HG03095 (cell line): ENCODE measurements around the gene DCAF6.

Experiments used
- ATAC-seq: cut with Tn5 transposase; IDR thresholded peaks from one replicate; pipeline ENCODE4 v1.9.1; 2021; ENCODE audit warnings: moderate library complexity; ENCODE audit not compliant: unreplicated experiment

DCAF6 gene

GRCh38 chr1:167955915-167956314 is 19.4 kb downstream of the DCAF6 start:
- ATAC-seq, result no peak

GRCh38 chr1:167957710-167958109 is 21.2 kb downstream of the DCAF6 start:
- no peak for ATAC-seq

- no peak for ATAC-seq
Measured at GRCh38 chr1:167964646-167965045, 28.2 kb downstream of the DCAF6 start.

- no peak for ATAC-seq
Measured at GRCh38 chr1:167966050-167966449, 29.6 kb downstream of the DCAF6 start.

GRCh38 chr1:167968569-167968968 is 32.1 kb downstream of the DCAF6 start:
- ATAC-seq, result no peak

- no peak for ATAC-seq
Measured at GRCh38 chr1:167973832-167974231, 37.3 kb downstream of the DCAF6 start.

GRCh38 chr1:167974698-167975097 is 38.2 kb downstream of the DCAF6 start:
- no peak for ATAC-seq

- ATAC-seq, result no peak
Measured at GRCh38 chr1:167977245-167977644, 40.8 kb downstream of the DCAF6 start.

GRCh38 chr1:167981933-167982332 is 45.5 kb downstream of the DCAF6 start:
- no peak for ATAC-seq

GRCh38 chr1:167983797-167984420 is 47.4 kb downstream of the DCAF6 start:
- no peak for ATAC-seq

- ATAC-seq, result no peak
Measured at GRCh38 chr1:167984886-167985489, 48.5 kb downstream of the DCAF6 start.

- no peak for ATAC-seq
Measured at GRCh38 chr1:167987174-167987573, 50.7 kb downstream of the DCAF6 start.

- ATAC-seq, result no peak
Measured at GRCh38 chr1:167991546-167991945, 55.1 kb downstream of the DCAF6 start.

GRCh38 chr1:167993720-167994119 is 57.2 kb downstream of the DCAF6 start:
- ATAC-seq, result no peak

GRCh38 chr1:167994560-167994959 is 58.1 kb downstream of the DCAF6 start:
- ATAC-seq, result no peak

- no peak for ATAC-seq
Measured at GRCh38 chr1:167995038-167995437, 58.6 kb downstream of the DCAF6 start.

- no peak for ATAC-seq
Measured at GRCh38 chr1:167996266-167996665, 59.8 kb downstream of the DCAF6 start.

- no peak for ATAC-seq
Measured at GRCh38 chr1:167997037-167997575, 60.6 kb downstream of the DCAF6 start.

- no peak for ATAC-seq
Measured at GRCh38 chr1:167999877-168000276, 63.4 kb downstream of the DCAF6 start.

GRCh38 chr1:168000656-168001055 is 64.2 kb downstream of the DCAF6 start:
- no peak for ATAC-seq

- no peak for ATAC-seq
Measured at GRCh38 chr1:168001213-168001612, 64.7 kb downstream of the DCAF6 start.

- no peak for ATAC-seq
Measured at GRCh38 chr1:168004531-168004930, 68.0 kb downstream of the DCAF6 start.

GRCh38 chr1:168005529-168005928 is 69.0 kb downstream of the DCAF6 start:
- ATAC-seq, result no peak
